ENCODE data around the gene ADAMTS19.
"Not testable (repeated sequence)": the region's sequence is repeated elsewhere in the genome, so short reads cannot be mapped to it uniquely, and the experiment has no call there.

The ADAMTS19 gene

DNA sequence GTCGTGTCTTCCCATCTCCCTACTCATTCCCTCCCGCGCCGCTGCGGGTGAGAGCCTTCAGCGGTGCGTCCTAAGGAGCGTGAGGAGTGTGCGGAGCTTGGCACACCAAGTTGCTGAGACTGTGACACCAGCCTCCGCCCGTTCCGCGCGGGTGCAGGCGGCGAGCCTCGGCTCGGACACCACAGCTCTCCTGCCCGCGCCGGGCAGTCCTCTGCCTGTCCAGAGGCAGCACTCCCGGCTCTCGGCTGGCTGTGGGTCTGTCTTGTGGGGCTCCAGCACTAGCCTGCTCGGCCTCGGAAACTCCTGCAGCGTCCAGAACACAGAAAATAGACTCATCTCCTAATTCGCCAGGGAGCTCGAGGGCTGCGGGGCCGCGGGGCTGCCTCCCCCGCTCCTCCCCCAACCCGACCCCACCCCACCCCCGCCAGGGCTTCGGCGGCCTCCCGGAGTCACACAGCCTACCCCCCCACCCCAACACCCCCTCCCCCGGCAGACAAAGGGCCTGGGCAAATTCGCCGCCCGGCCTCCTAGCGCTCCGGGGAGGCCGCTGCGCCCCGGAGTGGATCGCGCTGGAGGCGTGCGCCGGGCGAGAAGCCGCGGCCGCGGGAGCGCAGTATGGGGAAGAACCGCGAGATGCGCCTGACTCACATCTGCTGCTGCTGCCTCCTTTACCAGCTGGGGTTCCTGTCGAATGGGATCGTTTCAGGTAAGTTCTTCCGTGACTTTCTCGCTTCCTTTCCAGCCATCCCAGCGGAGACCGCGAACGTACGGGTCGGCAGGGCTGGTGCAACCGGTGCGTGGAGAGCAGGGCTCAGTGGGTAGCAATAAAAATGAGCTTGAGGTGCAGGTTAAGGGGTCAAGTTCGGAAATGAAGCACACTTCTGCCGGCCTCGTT lies at the start of gene ADAMTS19:
ADAMTS19 (plus strand) TSS at position 522 of the 895 bp plus-strand sequence; CDS start at position 616, 94 bp downstream.
- DNase-seq: peak; percentile 71

GRCh38 chr5:129410488-129410887 lies 49.6 kb upstream of the ADAMTS19 start:
- no peak for DNase-seq

- DNase-seq: no peak
Observed at GRCh38 chr5:129412721-129413120, 47.4 kb upstream of the ADAMTS19 start.

DNA sequence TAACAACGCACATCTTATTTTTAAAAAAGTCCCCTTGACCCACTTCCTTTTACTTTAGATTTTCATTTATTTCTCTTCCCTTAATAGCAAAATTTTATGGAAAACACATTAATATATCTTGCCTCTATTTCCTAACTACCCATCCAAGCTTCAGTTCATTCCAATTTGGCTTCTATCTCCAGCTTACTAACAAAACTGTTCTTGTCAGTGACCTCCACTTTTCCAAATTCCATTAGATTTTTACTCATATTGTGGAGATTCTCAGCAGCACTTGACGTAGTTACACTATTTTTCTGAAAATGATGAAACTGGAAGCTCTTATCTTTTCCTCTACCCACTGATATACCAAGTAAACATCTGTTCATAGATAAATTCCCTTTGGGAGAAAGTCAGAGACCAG lies 46.5 kb upstream of the ADAMTS19 start:
- no peak for DNase-seq

- no peak for DNase-seq
Observed at GRCh38 chr5:129419292-129419691, 40.8 kb upstream of the ADAMTS19 start.

GRCh38 chr5:129425031-129425430 lies 35.1 kb upstream of the ADAMTS19 start:
- DNase-seq: no peak

DNA sequence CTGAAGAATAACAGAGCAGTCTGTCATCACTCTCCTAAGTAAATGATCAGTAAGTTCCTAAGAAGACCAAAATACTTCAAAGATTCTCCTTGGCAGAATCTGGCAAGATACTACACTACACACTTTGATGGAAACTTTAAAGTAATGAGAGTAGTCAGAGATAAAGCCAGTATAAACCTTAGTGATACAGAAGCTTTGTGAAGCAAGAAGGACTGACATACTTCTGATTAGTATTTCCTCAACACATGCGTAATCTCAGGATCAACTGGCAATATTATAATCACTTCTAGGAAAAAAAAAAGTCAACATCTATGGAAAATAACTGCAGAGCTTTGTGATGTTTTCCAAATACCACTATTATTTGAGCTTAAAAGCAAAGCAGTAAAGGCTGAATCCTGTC lies 34.0 kb upstream of the ADAMTS19 start:
- DNase-seq: no peak

GRCh38 chr5:129428636-129429035 lies 31.5 kb upstream of the ADAMTS19 start:
- DNase-seq: not testable (repeated sequence)

DNA sequence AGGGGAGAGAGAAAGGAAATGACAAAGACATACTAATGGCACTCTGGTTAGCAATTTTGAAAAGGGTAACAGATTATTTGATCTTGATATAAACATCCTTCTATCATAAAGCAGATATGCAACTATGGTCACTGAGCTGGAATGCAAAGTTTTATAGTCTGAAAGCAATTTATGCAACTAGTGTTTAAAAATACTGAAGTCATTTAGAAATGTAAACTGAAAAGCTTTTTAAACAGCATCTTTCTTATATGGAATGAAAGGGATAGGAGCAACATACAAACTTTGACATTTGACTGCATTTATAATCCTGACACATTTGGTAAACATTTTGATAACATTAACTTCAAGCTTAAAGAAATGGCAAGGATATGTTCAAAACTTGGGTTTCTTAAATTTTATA lies 28.7 kb upstream of the ADAMTS19 start:
- peak; percentile 6 for DNase-seq

DNA sequence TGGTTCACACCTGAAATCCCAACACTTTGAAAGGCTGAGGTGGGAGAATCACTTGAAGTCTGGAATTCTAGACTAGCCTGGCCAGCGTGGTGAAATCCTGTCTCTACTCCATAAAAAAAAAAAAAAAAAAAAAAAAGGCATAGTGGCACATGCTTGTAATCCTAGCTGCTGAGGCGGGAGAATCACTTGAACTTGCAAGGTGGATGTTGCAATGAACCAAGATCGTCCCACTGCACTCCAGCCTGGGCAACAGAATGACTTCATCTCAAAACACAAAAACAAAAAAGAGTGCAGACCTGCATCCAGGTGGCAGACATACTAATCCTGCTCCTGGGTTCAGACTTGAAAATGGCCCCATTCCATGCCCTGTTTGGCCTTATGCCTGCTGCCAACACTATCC lies 21.8 kb upstream of the ADAMTS19 start:
- DNase-seq: no peak

- DNase-seq: no peak
Observed at GRCh38 chr5:129440424-129440823, 19.7 kb upstream of the ADAMTS19 start.

- no peak for DNase-seq
Observed at GRCh38 chr5:129441096-129441495, 19.0 kb upstream of the ADAMTS19 start.

GRCh38 chr5:129445379-129445778 lies 14.7 kb upstream of the ADAMTS19 start:
- no peak for DNase-seq

- DNase-seq: no peak
Observed at GRCh38 chr5:129447968-129448367, 12.1 kb upstream of the ADAMTS19 start.

- DNase-seq: no peak
Observed at GRCh38 chr5:129448654-129449053, 11.4 kb upstream of the ADAMTS19 start.

DNA sequence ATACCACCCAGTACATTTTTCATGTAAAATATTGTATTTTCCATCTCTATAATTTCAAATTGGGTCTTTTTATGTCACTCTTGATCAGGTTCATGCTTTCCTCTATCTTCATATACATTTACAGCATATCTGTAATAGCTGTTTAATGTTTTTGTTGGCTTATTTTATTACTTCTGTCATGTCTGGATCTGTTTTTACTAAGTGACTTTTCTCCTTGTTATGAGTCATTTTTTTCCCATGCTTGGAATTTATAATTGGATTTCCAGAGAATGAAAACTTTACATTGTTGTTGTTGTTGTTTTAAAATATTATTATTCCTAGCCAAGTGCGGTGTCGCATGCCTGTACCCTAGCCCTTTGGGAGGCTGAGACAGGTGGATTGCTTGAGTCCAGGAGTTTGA lies 5.6 kb upstream of the ADAMTS19 start:
- DNase-seq: no peak

DNA sequence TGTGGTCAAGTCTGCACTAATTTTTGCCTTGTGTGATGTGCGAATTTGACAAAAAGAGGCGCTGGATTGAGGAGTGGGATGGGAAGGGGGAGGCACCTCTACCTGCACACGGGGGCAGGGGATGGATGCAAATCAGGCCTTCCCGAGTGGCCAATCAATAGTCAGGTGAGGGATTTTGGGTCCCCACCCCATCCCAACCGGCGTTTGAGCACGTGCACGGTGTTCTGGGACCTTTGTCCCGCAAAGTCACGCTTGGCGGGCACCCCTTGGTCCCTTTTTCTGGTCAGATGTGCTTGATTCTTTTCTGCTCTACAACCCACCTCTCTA lies 685 bp upstream of the ADAMTS19 start:
- DNase-seq: no peak

DNA sequence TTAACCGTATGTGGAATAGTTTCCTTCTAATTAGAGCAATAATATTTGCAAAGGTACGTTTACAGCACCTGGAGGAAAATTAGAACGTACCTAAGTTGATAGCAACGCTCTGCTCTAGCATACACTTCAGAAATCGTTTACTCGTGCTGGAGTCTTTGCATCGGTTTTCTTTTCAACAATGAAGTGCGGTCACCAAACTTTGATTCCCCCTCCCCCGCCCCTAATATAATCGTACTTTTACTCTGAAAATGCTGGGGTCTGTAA lies 506 bp downstream of the ADAMTS19 start:
- no peak for DNase-seq

DNA sequence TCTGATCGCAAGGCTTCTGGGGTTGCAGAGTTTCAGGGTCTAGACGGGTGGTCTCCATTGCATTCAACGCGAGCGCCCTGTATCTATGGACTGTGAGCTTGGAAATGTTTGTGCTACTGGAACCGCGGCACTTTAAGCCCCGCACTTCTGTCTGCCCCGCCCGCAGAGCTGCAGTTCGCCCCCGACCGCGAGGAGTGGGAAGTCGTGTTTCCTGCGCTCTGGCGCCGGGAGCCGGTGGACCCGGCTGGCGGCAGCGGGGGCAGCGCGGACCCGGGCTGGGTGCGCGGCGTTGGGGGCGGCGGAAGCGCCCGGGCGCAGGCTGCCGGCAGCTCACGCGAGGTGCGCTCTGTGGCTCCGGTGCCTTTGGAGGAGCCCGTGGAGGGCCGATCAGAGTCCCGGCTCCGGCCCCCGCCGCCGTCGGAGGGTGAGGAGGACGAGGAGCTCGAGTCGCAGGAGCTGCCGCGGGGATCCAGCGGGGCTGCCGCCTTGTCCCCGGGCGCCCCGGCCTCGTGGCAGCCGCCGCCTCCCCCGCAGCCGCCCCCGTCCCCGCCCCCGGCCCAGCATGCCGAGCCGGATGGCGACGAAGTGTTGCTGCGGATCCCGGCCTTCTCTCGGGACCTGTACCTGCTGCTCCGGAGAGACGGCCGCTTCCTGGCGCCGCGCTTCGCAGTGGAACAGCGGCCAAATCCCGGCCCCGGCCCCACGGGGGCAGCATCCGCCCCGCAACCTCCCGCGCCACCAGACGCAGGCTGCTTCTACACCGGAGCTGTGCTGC lies 1.0 kb downstream of the ADAMTS19 start:
- peak; percentile 26 for DNase-seq

DNA sequence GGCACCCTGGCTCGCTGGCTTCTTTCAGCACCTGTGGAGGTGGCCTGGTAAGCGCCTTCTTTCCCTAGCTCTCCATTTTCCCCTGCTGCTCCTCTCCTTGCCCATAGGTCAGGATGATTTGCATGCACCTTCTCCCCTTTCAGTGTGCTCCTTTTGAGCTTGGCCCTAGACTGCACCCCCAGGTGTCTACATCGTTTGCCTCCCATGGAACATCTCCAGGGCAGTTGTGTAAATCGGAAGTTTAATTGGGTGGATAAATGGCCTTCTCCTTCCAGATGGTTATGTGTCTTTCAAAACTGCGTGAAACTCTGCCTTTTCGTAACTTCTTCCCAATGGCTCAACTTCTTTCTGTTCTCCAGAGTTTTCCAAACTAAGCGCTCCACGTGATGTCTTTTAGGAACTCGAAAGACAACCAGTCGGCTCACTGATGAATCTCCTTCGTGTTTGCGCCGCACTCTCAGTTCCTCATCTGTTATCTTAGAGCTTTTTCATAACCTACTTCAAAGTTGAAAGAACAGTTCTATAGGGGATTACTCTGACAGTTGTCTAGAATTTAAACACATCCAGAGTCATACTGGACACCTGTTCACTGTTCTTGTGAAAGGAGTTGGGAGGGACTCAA lies 1.7 kb downstream of the ADAMTS19 start:
- no peak for DNase-seq

DNA sequence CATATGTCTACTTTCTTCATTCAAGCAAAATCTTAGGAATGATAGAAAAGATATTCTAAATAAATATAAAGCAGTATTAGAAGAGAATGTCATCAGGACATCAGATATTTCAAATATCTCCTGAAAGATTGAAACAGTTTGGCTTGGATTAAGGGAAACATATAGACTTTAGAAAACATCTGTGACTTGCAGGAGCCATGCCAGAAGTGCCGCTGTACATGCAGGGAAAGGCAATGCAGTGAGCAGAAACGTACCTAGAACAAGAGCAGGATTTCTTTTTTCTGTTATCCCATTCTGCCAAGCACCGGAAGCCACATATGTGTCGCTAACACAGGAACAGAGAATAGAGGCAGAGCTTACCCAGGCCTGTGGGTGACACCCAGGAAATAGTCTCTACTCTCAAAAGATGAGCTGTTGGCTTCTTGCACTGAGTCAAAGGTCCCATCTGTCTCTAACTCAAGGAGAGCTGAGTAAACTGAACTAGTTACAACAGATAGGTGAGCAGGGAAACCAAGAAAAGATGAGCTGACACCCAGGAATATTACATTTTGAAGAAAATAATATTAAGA lies 5.8 kb downstream of the ADAMTS19 start:
- DNase-seq: no peak

DNA sequence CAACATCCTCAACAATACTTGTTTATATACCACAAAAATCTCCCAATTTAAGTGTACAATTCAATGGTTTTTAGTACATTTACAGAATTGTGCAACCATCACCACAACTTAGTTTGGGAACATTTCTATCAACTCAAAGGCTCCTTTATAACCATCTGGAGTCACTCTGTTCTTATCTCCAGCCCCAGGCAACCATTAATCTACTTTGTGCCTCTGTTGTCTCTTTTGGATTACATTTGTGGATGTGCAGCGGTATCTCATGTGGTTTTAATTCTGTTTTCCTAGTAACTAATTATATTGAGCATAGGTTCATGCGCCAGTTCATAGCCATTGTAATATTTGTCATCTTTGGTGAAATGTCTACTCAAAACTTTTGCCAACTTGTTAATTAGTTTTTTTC lies 14.4 kb downstream of the ADAMTS19 start:
- no peak for DNase-seq

GRCh38 chr5:129476751-129477150 lies 16.7 kb downstream of the ADAMTS19 start:
- no peak for DNase-seq

GRCh38 chr5:129477532-129477931 lies 17.4 kb downstream of the ADAMTS19 start:
- DNase-seq: no peak
